Stimulated activated CD8-positive, alpha-beta memory T cell treated with anti-CD3 and anti-CD28 coated beads, Interleukin-4, amount 100 ng/mL, for 24 hours (primary cell): ENCODE measurements around the gene CD58.

Experiments used
- DNase-seq: peaks from one replicate; pipeline ENCODE4 v3.0.0-alpha.2; 2020; ENCODE audit warnings: low read depth

The CD58 gene

DNA sequence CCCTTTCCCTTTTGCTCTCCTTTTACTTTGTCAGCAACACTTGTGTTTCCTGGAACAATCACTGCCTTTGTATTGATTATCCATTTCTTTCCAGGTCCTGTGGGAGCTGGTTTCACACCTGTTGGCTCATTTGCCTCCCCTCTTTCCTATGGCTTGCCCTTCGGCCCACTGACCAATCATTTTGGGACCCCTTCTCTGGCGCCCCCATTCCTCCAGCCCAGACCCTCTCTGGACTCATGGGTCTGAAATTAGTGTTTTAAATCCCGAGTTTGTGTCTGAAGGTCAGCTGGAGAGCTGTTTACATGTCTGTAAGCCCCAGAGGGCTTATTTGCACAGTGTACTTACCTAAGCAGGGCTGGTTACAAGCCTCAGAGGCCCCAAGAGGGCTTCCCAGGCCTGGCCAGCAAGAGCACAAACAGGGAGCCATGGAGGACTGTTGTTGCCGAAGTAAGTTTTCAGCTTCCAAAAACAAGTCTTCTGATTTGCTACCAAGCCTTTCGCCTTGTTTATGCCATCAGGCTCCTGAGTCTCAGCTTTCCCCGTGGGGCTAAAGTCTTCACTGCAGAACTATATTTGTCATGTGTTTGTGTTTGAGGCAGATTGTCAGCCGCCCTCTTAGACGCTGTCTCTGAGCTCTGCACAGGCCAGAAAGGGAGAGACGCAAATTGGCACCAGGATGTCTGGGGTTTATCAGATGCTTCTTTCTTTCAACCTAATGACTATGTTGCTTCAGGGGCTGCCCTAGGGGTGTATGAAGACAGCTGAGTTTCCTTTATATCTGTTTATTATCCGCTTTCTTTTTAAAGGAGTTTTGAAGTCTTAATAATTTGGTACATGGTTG, 104.8 kb downstream of the CD58 start:
- DNase-seq = no peak

- DNase-seq = no peak
Observed at GRCh38 chr1:116465477-116465844, 105.4 kb downstream of the CD58 start.
